Suprapubic skin (tissue), 3 donors: ENCODE results near the gene RIPOR3.

ENCODE experiments used
- CTCF ChIP-seq, 2 donors: fragments of 200-600 bp in 1 of 2; fragments of 450-650 bp in 1 of 2; sonication (generic) in 1 of 2; IDR thresholded peaks; one replicate each; pipeline ENCODE4 v1.5.1; 2016 to 2019; ENCODE audit warnings: antibody characterized with exemption in 2 of 2, mild to moderate bottlenecking in 1 of 2, moderate library complexity in 1 of 2
- EP300 ChIP-seq: sonication (generic); formaldehyde crosslinking; IDR thresholded peaks from one replicate; pipeline ENCODE4 v1.6.1; 2017; ENCODE audit warnings: antibody characterized with exemption
- POLR2A ChIP-seq, 2 donors: fragments of 450-650 bp; IDR thresholded peaks; one replicate each; pipeline ENCODE4 v1.6.1; 2017; ENCODE audit warnings: antibody characterized with exemption in 2 of 2, mild to moderate bottlenecking in 2 of 2, moderate library complexity in 2 of 2

- TF ChIP-seq CTCF (IDR thresholded peaks at IDR 0.05) (no peak), POLR2A (IDR thresholded peaks at IDR 0.05) (no peak), EP300 (no peak)
Measured at GRCh38 chr20:50689864-50690649, 1.3 kb downstream of the RIPOR3 start.
